ENCODE measurements around the gene ZNF724.
A peak's percentile ranks its signal among the peaks of the same experiment; 100 is the strongest.
"Not testable (repeated sequence)": the region's sequence is repeated elsewhere in the genome, so short reads cannot be mapped to it uniquely, and the experiment has no call there.

The ZNF724 gene

DNA sequence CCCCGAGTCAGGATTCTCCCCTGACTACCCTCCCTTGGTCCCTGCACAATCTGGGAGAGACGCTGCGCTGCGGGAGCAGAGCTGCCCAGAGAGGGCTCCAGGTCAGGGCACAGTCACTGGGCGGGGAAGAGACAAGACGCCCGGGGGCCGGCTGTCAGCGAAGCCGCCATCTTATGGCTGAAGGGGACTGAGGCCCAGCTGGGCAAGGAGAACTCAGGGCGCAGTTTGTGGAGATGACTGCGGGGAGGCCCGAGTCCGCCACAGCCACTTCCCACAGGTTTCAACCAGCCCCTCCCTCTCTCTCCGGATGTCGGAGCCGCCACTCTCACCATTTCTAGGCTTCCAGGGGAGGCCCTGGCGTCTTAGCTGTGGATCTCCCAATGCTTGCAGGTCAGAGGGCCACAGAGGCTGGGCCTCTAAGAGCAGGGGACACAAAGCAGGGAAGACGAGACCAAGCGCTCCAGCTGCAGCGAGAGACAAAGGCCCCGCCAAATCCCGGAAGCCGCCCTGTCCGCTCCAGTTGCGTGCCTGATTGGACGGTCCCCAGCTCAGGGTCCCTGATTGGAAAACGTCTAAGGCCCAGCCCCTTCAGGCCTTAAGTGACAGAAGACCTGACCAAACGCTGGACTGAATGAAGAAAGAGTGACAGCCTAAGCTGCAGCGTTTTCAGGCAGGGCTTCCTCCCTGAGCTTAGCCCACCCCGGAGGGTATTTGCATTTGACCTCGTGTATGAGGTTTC is at the start of gene ZNF724:
ZNF724 (minus strand) TSS at position 484 of the 739 bp plus-strand sequence; CDS start at position 332, 152 bp downstream.
- DNase-seq (ENCODE audit: extremely low read depth in 1 of 2, low read depth in 1 of 2), result peak; percentile 75 to 91

DNA sequence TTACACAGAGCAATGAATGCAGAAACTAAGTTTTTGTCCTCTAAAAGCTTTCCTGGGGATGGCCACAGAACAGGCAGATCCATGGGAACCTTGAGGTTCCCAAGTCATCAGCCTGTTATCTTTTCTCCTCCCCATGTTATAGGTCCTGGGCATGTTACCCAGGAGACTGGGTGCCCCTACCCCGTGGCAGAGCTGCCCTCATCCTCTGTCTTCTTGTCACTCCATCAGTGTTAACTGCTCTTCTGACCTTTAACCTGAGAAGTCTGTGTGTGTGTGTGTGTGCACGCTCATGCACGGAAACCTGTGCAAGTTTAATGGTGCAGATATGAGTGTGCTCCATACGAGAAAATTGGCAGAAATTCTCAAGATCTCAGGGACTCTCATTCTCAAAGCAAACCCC is 43.9 kb upstream of the ZNF724 start:
- DNase-seq (ENCODE audit: extremely low read depth in 1 of 2, low read depth in 1 of 2), result no peak

GRCh38 chr19:23289966-23290365 is 39.8 kb upstream of the ZNF724 start:
- DNase-seq (ENCODE audit: extremely low read depth in 1 of 2, low read depth in 1 of 2), result not testable (repeated sequence)

GRCh38 chr19:23287620-23288019 is 37.4 kb upstream of the ZNF724 start:
- DNase-seq (ENCODE audit: extremely low read depth in 1 of 2, low read depth in 1 of 2), result no peak

DNA sequence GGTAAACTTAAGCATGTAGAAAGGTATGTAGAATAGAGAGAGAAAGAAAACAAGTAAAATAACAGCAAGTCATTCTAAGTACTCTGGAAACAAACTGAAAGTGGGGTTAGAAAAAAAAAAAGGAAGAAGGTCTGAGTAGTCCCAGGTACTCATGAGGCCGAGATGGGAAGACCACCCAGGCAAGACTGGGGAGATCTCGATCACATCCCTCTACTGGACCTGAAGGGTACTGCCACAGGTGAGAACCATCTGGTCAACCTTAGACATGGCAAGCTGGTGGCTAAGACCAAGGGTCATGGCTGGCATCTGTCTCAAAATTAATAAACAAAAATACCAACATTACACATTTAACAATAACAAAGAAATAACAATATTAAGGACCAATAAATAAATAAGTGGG is 36.3 kb upstream of the ZNF724 start:
- DNase-seq (ENCODE audit: extremely low read depth in 1 of 2, low read depth in 1 of 2), result no peak

GRCh38 chr19:23285948-23286347 is 35.8 kb upstream of the ZNF724 start:
- DNase-seq (ENCODE audit: extremely low read depth in 1 of 2, low read depth in 1 of 2), result no peak

- DNase-seq (ENCODE audit: extremely low read depth in 1 of 2, low read depth in 1 of 2), result not testable (repeated sequence)
Measured at GRCh38 chr19:23285326-23285725, 35.1 kb upstream of the ZNF724 start.

DNA sequence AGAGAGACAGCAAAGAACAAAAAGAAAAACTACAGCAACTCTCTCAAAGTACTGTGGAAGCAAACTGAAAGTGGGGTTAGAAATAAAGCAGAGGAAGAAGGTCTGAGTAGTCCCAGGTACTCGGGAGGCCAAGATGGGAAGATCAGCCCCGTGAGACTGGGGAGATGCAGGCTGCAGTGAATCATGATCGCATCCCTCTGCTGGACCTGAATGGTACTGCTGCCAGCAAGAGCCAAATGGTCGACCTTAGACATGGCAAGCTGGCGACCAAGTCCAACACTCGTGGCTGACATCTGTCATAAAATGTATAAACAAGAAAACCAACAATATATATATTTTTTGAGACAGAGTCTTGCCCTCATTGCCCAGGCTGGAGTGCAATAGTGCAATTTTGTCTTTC is 33.7 kb upstream of the ZNF724 start:
- DNase-seq (ENCODE audit: extremely low read depth in 1 of 2, low read depth in 1 of 2), result peak; percentile 18 to 25

DNA sequence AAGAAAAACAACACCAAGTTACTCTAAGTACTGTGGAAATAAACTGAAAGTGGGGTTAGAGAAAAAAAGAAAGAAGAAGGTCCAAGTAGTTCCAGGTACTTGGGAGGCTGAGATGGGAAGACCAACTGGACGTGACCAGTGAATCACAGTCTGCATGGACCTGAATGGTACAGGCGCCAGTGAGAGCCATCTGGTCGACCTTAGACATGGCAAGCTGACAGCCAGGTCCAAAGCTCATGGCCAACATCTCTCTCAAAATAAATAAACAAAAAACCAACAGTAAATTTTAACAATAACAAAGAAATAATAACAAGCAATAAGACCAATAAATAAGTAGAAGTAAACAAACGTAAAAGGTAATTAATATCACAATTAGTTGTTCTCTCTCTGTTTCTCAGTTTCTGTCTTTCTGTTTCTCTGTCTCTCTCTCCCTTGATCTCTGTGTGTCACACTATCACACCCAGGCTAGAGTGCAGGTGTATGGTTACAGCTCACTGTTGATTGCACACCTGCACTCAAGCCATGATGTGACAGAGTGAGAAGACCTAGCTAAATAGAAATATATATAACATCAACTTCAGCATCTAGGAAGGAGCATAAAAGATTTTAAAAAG is 31.6 kb upstream of the ZNF724 start:
- DNase-seq (ENCODE audit: extremely low read depth in 1 of 2, low read depth in 1 of 2), result no peak

DNA sequence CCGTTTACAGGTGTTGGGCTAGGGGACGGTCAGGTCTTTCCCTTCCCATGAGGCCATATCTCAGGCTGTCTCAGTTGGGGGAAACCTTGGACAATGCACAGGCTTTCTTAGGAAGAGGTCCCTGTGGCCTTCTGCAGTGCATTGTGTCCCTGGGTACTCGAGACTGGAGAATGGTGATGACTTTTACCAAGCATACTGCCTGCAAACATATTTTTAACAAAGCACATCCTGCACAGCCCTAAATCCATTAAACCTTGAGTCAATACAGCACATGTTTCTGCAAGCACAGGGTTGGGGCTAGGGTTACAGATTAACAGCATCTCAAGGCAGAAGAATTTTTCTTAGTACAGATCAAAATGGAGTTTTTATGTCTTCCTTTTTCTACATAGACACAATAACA is 27.9 kb upstream of the ZNF724 start:
- DNase-seq (ENCODE audit: extremely low read depth in 1 of 2, low read depth in 1 of 2), result not testable (repeated sequence)

GRCh38 chr19:23273590-23274412 is 23.6 kb upstream of the ZNF724 start:
- peak; percentile 78 to 89 for DNase-seq (ENCODE audit: extremely low read depth in 1 of 2, low read depth in 1 of 2)

DNA sequence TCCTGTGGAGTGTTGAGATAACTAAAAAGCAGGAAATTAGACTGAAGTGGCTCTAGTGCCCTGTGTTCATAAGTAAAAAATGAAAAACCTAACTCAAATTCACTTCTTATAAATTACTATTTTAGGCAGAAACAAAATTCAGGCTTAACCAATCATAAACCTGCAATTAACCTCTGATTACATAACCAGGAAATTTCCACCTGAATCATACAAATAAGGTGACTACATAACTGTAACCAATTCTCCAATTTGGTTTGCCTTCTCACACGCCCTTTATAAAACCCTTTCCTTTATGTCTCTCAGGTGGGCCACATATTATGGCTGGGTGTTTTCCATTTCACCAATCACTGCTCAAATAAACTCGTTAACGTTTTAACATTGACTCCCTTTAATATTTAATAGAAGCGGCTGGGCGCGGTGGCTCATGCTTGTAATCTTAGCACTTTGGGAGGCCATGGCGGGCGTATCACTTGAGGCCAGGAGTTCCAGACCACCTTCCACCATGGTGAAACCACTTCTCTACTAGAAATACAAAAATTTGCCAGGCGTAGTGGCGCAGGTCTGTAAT is 22.9 kb upstream of the ZNF724 start:
- DNase-seq (ENCODE audit: extremely low read depth in 1 of 2, low read depth in 1 of 2), result no peak

DNA sequence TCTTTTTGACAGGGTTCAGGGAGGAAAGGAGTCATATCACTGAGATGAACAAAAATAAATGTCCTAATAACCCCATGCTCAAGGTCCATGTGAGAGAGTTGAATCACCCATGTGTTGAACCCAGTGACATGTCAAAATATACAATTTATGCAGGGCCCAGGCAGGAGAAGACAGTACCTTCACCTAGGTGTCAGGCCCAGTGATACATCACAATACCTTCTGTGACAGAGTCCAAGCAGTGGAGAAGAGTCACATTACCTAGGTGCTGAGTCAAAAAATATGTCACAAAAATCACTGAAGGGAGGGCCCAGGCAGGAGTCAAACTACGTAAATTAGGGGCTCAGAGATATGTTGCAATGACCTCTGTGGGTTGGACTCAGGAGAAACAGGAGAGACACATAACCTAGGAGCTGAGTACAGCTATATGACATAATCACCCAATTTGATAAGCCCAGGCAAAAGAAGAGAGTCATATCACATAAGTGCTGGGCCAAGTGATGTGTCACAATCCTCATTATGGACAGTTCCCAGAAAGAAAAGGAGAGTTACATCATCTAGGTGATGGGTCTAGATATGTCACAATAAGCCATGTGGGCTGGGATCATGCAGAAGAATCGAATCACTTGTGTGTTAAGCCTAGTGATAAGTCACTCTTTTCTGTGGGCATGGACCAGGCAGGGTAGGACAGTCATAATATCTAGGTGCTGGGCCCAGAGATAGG is 13.8 kb upstream of the ZNF724 start:
- no peak for DNase-seq (ENCODE audit: extremely low read depth in 1 of 2, low read depth in 1 of 2)

- DNase-seq (ENCODE audit: extremely low read depth in 1 of 2, low read depth in 1 of 2), result no peak
Measured at GRCh38 chr19:23263396-23263795, 13.2 kb upstream of the ZNF724 start.

DNA sequence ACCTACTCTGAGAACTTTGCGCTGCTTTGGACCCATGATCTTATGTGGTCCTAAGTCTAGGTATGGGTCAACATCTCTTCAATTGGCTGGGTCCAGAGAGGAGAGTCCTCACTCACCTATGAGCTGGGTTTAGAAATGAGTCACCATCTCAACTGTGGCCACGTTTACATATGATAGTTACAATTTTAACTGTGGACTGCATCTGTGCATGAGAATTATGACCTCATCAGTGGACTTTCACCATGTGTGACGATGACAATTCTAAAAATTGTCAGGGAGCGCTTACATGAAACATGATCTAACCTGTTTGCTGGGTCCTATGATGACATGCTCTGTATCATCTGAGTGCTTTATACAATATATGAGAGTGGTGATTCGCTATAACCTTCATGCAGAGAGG is 12.7 kb upstream of the ZNF724 start:
- no peak for DNase-seq (ENCODE audit: extremely low read depth in 1 of 2, low read depth in 1 of 2)

DNA sequence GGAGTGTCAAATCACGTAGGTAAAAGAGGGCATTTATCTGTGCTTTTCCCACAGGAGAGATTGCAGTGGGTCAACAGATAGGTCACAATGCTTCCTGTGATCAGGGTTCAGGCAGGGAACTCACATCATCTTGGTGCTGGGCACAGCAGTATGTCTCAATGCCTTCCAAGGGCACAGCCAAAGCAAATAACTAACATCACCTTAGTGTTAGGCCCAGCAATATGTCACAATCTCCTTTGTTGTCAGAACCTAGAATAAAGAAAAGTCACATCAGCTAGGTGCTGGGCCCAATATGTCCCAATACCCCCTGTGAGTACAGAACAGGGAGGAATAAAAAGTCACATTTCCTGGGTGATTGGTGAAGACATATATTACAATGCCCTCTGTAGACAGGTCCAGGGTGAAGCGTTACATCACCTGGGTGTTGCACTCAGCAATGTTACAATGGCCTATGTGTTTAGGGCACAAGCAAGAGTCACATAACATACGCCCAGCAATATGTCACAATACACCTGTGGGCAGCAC is 11.4 kb upstream of the ZNF724 start:
- no peak for DNase-seq (ENCODE audit: extremely low read depth in 1 of 2, low read depth in 1 of 2)

- DNase-seq (ENCODE audit: extremely low read depth in 1 of 2, low read depth in 1 of 2), result no peak
Measured at GRCh38 chr19:23260956-23261355, 10.8 kb upstream of the ZNF724 start.

DNA sequence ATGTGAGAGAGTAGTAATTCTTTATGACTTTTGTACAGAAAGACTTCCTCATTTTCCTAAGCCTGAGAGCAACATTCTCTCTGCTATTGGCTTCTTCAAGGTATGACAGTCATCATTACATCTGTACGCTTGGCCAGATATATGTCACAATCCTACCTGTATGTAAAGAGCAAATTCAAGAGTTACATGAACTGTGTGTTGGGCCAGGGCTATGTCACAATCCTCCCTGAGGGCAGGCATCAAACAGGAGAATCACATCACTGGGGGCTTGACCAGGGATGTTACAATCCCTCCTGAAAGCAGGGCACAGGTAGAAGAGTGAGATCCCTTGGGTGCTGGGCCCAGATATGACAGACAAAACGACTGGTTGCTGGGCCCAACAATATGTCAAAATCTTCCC is 9.8 kb upstream of the ZNF724 start:
- no peak for DNase-seq (ENCODE audit: extremely low read depth in 1 of 2, low read depth in 1 of 2)

DNA sequence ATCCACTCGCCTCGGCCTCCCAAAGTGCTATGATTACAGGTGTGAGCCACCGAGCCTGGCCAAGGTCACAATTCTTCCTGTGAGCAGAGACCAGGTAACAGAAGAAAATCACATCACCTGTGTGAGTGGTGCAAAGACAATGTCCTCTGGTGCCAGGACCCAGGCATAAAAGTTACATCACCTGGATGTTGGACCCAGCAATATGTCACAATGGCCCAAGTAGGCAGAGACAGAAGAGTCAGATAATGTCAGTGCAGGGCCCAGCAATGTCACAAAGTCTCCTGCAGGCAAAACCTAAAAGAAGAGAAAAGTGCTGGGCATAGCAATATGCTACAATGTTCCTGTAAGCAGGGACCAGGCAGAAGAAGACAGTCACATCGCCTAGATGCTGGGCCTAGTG is 5.5 kb upstream of the ZNF724 start:
- no peak for DNase-seq (ENCODE audit: extremely low read depth in 1 of 2, low read depth in 1 of 2)

- no peak for DNase-seq (ENCODE audit: extremely low read depth in 1 of 2, low read depth in 1 of 2)
Measured at GRCh38 chr19:23254141-23254910, 4.1 kb upstream of the ZNF724 start.

Measured in stimulated activated CD8-positive, alpha-beta memory T cell treated with anti-CD3 and anti-CD28 coated beads, Interleukin-7, amount 100 ng/mL, for 48 hours (primary cell).